DND-41 (cell line): ENCODE data around the gene TREML1.

Experiments
- CTCF ChIP-seq: IDR thresholded peaks from 2 replicates; pipeline ENCODE4 v1.5.1; 2012; ENCODE audit warnings: borderline replicate concordance, low read length, moderate library complexity, mild to moderate bottlenecking; ENCODE audit not compliant: poor library complexity, severe bottlenecking; ENCODE audit errors: extremely low read depth
- EZH2 ChIP-seq: IDR thresholded peaks from 3 replicates; pipeline ENCODE4 v1.6.1; 2012; ENCODE audit warnings: borderline replicate concordance, low read depth, mild to moderate bottlenecking, moderate library complexity, low read length, inconsistent platforms; ENCODE audit not compliant: severe bottlenecking

- TF ChIP-seq CTCF (no peak), EZH2 (no peak)
Observed at GRCh38 chr6:41193884-41194283, 39.7 kb upstream of the TREML1 start.
